ENCODE data around the gene MUC2. TPM values are rescaled to one million over a fixed set of nuclear protein-coding genes. Genes with fewer than 3 reads are reported as not detected.

The MUC2 gene
- total RNA-seq, 1 donor from 2014 or later = not detected

DNA sequence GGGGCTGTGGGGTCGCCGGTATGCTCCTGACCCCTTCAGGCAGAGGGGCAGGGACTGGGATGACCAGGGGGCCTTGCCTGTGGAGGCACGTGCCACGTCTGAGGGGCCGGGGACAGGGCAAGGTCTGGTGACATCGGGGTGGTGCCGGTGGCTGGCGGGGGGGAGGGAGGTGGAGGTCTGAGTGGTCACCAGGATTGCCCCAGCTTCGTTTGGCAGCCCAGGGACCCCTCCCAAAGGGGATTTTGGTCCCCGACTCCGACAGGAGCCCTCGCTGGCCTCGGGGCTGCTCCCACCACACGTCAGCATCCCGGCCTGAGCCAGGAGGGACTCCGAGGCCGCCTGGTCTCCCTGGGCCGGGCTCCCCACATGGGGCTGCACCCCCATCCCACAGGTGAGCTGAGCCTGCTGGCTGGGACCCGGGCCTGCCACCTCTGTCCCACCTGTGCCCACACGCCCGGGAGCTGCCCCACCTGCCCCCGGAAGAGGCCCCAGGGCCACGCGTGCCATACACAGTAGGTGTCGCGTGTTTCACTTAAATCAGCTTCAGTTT lies 37.1 kb upstream of the MUC2 start:
- peaks cover 13% of the 10 kb centered on the region for H3K4me1 Mint-ChIP-seq (ENCODE audit: low read depth)
- H3K9me3 Mint-ChIP-seq (ENCODE audit: low read depth) = no peaks in the 10 kb centered on the region
- H3K4me3 Mint-ChIP-seq (ENCODE audit: low read depth) = no peak overlapping the region
- H3K27ac Mint-ChIP-seq = no peak overlapping the region
- H3K36me3 Mint-ChIP-seq (ENCODE audit: insufficient read depth) = no peaks in the 10 kb centered on the region
- TF ChIP-seq, protein P1, sequence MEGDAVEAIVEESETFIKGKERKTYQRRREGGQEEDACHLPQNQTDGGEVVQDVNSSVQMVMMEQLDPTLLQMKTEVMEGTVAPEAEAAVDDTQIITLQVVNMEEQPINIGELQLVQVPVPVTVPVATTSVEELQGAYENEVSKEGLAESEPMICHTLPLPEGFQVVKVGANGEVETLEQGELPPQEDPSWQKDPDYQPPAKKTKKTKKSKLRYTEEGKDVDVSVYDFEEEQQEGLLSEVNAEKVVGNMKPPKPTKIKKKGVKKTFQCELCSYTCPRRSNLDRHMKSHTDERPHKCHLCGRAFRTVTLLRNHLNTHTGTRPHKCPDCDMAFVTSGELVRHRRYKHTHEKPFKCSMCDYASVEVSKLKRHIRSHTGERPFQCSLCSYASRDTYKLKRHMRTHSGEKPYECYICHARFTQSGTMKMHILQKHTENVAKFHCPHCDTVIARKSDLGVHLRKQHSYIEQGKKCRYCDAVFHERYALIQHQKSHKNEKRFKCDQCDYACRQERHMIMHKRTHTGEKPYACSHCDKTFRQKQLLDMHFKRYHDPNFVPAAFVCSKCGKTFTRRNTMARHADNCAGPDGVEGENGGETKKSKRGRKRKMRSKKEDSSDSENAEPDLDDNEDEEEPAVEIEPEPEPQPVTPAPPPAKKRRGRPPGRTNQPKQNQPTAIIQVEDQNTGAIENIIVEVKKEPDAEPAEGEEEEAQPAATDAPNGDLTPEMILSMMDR (IDR thresholded peaks at IDR 0.05; ENCODE audit: unreplicated experiment) = no peak
- no peak for DNase-seq (ENCODE audit: low spot score, unreplicated experiment)
- no peaks in the 10 kb centered on the region for H3K27me3 Mint-ChIP-seq

DNA sequence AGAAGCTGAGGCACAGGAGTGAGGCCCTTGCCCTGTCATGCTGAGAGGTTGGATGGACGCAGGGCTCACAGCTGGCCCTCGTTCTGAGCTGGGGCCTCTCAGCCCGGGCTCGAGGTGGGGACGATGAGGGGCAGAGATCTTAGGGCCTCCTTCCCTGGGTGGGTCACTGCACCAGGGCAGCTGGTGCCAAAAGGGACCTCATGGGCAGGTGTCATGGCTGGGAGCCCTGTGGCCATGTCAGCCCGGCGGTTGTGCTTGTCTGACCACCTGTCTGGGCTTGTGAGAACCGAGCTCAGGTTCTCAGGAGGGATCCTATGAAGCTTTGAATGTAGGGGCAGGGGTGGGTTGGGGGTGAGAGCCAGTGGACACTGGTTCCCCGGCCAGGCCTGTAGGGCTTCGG lies 36.3 kb upstream of the MUC2 start:
- no peak overlapping the region for H3K4me3 Mint-ChIP-seq (ENCODE audit: low read depth)
- H3K36me3 Mint-ChIP-seq (ENCODE audit: insufficient read depth) = no peaks in the 10 kb centered on the region
- H3K4me1 Mint-ChIP-seq (ENCODE audit: low read depth) = peaks cover 14% of the 10 kb centered on the region
- H3K27me3 Mint-ChIP-seq = no peaks in the 10 kb centered on the region
- no peaks in the 10 kb centered on the region for H3K9me3 Mint-ChIP-seq (ENCODE audit: low read depth)
- no peak for DNase-seq (ENCODE audit: low spot score, unreplicated experiment)
- TF ChIP-seq, protein P1 (IDR thresholded peaks at IDR 0.05; ENCODE audit: unreplicated experiment) = no peak
- no peak overlapping the region for H3K27ac Mint-ChIP-seq

DNA sequence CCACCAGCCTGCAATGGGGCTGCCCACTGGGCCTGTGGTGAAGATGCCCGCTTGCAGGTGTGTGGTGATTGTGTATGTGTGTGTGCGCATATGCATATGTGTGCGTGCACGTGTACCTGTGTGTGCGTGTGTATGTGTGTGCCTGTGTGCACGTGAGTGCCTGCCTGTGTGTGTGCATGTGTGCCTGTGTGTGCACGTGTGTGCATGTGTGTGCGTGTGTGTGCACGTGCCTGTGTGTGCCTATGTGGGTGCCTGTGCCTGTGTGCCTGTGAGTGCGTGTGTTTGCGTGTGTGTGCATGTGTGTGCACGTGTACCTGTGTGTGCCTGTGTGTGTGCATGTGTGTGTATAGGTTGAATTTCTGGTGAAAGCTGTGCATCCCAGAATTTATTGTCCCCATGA lies 35.8 kb upstream of the MUC2 start:
- Mint-ChIP-seq H3K27me3 (peaks cover 3% of the 10 kb centered on the region), H3K4me3 (ENCODE audit: low read depth) (no peak overlapping the region), H3K36me3 (ENCODE audit: insufficient read depth) (no peaks in the 10 kb centered on the region), H3K27ac (no peak overlapping the region), H3K9me3 (ENCODE audit: low read depth) (no peaks in the 10 kb centered on the region), H3K4me1 (ENCODE audit: low read depth) (peaks cover 15% of the 10 kb centered on the region)
- no peak for DNase-seq (ENCODE audit: low spot score, unreplicated experiment)
- TF ChIP-seq, protein P1 (IDR thresholded peaks at IDR 0.05; ENCODE audit: unreplicated experiment) = no peak

DNA sequence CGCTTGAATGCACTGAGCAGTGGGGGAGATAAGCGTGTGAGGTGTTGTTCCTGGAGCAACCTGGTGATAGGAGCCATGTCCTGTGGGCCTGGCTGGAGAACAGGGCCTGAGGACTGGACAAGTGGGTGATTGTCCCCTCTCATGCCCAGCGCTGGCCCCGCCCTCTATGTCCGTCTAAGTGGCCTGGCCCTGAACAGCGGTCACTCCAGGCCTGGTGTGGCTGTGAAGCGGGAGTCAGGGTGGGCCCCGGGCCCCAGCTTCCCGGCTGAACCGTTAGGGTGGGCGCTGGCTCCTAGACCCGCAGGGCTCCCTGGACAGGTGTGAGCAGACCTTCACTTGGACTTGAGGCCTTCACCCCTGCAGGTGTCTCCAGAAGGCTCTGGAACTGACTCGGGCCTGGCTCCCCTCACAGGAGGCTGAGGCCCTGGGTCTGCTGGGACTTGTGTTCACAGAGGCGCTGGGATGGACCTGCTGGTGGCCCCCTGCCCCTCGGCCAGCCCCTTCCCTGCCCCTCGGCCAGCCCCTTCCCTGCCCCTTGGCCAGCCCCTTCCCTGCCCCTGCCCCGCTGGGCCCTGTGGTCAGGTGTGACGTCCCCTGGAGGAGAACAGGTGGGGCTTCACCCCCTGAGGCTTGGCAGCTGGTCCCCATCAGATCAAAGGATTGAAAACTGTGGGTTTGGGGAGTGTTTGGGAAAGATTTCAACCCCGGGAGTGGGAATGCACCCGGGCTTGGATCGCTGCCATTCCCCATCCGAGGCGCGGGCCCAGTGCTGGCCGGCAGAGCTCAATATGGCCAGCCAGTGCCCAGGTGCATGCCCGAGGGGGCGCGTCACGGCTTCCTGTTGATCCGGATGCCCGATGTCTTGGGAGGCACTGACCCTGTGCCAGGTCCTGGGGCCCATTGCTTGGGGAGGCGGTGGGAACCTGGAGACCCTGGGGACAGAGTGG lies 34.9 kb upstream of the MUC2 start:
- H3K9me3 Mint-ChIP-seq (ENCODE audit: low read depth) = no peaks in the 10 kb centered on the region
- no peak overlapping the region for H3K4me3 Mint-ChIP-seq (ENCODE audit: low read depth)
- peaks cover 6% of the 10 kb centered on the region for H3K27me3 Mint-ChIP-seq
- no peaks in the 10 kb centered on the region for H3K36me3 Mint-ChIP-seq (ENCODE audit: insufficient read depth)
- DNase-seq (ENCODE audit: low spot score, unreplicated experiment) = no peak
- H3K27ac Mint-ChIP-seq = no peak overlapping the region
- H3K4me1 Mint-ChIP-seq (ENCODE audit: low read depth) = peaks cover 16% of the 10 kb centered on the region
- TF ChIP-seq, protein P1 (IDR thresholded peaks at IDR 0.05; ENCODE audit: unreplicated experiment) = no peak

DNA sequence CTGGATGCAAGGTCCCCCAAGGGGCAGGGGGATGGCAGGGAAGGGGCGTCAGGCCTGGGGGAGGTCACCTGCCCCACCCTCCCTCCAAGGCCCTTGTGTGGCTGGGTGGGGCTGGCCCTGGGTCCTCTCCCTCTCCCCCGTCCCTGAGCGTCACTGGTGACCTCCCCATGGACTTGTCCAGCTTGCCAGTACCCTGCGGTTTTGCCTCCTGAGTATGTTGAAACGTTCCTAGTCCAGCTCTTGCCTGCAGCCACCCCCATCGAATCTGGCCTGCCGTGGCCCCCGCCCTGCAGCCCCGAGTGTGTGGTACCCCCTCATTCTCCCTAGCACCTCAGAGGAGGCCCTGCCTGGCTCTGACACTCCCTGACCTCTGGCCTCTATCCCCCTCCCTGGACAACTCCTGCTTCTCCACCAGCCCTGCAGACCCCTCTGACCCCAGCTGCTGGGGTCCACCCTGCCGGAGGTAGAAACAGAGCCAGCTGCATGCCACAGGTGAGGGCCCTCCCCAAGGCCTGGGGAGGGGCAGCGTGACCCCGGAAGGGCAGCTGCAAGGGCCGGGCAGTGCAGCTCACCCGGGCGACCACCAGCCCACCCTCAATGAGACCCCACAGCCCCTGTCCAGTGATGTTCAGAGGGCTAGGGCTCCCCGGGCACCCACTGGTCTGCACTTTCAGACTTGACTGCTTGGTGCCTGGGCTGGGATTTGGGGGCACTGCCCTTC lies 34.1 kb upstream of the MUC2 start:
- Mint-ChIP-seq H3K4me1 (ENCODE audit: low read depth) (peaks cover 16% of the 10 kb centered on the region), H3K36me3 (ENCODE audit: insufficient read depth) (no peaks in the 10 kb centered on the region), H3K4me3 (ENCODE audit: low read depth) (no peak overlapping the region), H3K27me3 (peaks cover 6% of the 10 kb centered on the region), H3K27ac (no peak overlapping the region), H3K9me3 (ENCODE audit: low read depth) (peaks cover 3% of the 10 kb centered on the region)
- TF ChIP-seq, protein P1 (IDR thresholded peaks at IDR 0.05; ENCODE audit: unreplicated experiment) = no peak
- DNase-seq (ENCODE audit: low spot score, unreplicated experiment) = no peak
